SH-SY5Y (cell line): ENCODE results near the gene LCN15.

Experiments
- GATA2 ChIP-seq: IDR thresholded peaks from 2 replicates; pipeline ENCODE4 v1.6.1; 2011; ENCODE audit warnings: mild to moderate bottlenecking, low read depth, low read length
- GATA3 ChIP-seq: IDR thresholded peaks from 2 replicates; pipeline ENCODE4 v1.6.1; 2011; ENCODE audit warnings: low read depth, mild to moderate bottlenecking, low read length, moderate library complexity

GRCh38 chr9:136734837-136735496 lies 29.4 kb downstream of the LCN15 start:
- TF ChIP-seq GATA3 (no peak), GATA2 (no peak)
